Activated naive CD4-positive, alpha-beta T cell treated with anti-CD3 and anti-CD28 coated beads, Interleukin-2, amount 10 ng/mL, durations not matched to agents 7 days and 5 days (primary cell): ENCODE results near the gene KCTD4.
"Not testable (repeated sequence)": the region's sequence is repeated elsewhere in the genome, so short reads cannot be mapped to it uniquely, and the experiment has no call there.

Experiments
- CTCF ChIA-PET: fragments of 350-600 bp; sonication (Branson Sonifier 250); formaldehyde crosslinking; loops from one replicate; lab custom pipeline; 2021; ENCODE audit warnings: antibody characterized with exemption; lab: Charles Lee
- DNase-seq: peaks from one replicate; pipeline ENCODE4 v3.0.0-alpha.2; 2020
- H3K27ac Mint-ChIP-seq: one replicate; pipeline ENCODE4 v1.8.0; 2021; ENCODE audit warnings: mild to moderate bottlenecking, moderate library complexity, mixed read lengths
- H3K27me3 Mint-ChIP-seq: one replicate; pipeline ENCODE4 v1.8.0; 2021; ENCODE audit warnings: mild to moderate bottlenecking, mixed read lengths
- H3K36me3 Mint-ChIP-seq: one replicate; pipeline ENCODE4 v1.8.0; 2021; ENCODE audit warnings: mixed read lengths
- H3K4me1 Mint-ChIP-seq: one replicate; pipeline ENCODE4 v1.8.0; 2021; ENCODE audit warnings: mixed read lengths
- H3K4me3 Mint-ChIP-seq: one replicate; pipeline ENCODE4 v1.8.0; 2021; ENCODE audit warnings: mild to moderate bottlenecking, moderate library complexity, mixed read lengths
- H3K9me3 Mint-ChIP-seq: one replicate; pipeline ENCODE4 v1.8.0; 2021; ENCODE audit warnings: mixed read lengths

The KCTD4 gene

DNA sequence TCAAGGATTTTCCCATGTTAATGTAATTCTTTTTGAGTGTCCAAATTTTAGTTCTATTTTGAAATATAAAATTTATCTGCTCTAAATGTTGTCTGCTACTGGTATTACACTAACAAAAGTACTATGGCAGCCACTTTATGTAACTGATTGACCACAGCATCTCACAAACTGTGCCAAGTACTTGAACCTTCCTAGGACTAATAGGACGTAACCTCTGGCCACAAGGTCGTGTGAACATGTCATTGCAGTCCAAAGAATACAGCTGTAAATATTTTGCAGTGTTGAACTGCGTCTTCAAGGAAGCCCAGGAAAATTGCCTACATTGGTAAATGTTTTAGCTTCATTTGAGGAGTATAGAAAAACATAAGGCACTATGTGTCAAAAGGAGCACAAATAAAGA lies 1.9 kb downstream of the KCTD4 start:
- CTCF ChIA-PET: no interaction called here

DNA sequence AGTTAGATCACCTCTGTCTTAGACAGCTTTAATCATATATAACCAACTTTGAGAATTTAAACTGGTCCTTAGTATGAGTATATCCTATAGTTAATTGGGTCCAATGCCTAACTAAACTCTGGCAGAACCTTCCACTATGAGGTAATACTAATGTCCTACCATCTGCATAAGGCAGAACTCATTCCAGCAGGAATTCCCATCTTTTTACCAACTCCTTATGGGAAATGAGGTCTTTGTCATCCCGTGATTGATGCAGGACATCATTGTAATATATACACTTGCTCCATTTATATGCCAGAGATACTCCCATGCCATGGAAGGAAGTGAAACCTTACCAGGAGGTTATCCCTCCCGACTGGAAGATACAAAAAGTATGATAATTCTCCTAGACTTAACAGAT lies 2.8 kb downstream of the KCTD4 start:
- Mint-ChIP-seq H3K4me1 (peaks cover 6% of the 10 kb centered on the region), H3K4me3 (no peak overlapping the region), H3K27ac (no peak overlapping the region), H3K36me3 (peaks cover 8% of the 10 kb centered on the region), H3K9me3 (no peaks in the 10 kb centered on the region), H3K27me3 (no peaks in the 10 kb centered on the region)
- CTCF ChIA-PET: no interaction called here
- no peak for DNase-seq

More for the DNA sequence above, 1.9 kb downstream of the KCTD4 start:
- Mint-ChIP-seq H3K9me3 (no peaks in the 10 kb centered on the region), H3K27ac (no peak overlapping the region), H3K36me3 (peaks cover 8% of the 10 kb centered on the region), H3K4me1 (peaks cover 6% of the 10 kb centered on the region), H3K4me3 (no peak overlapping the region), H3K27me3 (no peaks in the 10 kb centered on the region)
- no peak for DNase-seq

DNA sequence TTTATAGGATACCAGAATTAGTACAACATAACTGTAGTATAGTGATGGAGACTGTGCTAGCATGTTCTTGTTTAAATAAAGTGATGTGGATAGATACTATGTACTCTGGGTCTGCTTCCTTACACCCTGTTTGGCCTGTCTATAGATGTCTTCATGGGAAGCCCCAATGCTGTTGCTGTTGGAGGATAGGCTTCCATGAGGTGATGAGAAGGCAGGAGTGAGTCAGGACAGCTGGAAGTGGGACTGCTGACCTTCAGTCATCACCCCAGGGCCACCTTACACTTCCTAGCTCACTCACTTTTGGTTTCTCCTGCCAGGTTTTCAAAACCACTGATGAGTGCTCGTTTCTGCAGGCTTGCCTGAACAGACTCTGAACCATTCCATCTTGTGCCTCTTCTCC lies 4.2 kb downstream of the KCTD4 start:
- H3K9me3 Mint-ChIP-seq: no peaks in the 10 kb centered on the region
- peaks cover 5% of the 10 kb centered on the region for H3K36me3 Mint-ChIP-seq
- H3K4me1 Mint-ChIP-seq: peaks cover 6% of the 10 kb centered on the region
- CTCF ChIA-PET: no interaction called here
- no peaks in the 10 kb centered on the region for H3K27me3 Mint-ChIP-seq
- H3K27ac Mint-ChIP-seq: no peak overlapping the region
- no peak for DNase-seq
- H3K4me3 Mint-ChIP-seq: no peak overlapping the region

DNA sequence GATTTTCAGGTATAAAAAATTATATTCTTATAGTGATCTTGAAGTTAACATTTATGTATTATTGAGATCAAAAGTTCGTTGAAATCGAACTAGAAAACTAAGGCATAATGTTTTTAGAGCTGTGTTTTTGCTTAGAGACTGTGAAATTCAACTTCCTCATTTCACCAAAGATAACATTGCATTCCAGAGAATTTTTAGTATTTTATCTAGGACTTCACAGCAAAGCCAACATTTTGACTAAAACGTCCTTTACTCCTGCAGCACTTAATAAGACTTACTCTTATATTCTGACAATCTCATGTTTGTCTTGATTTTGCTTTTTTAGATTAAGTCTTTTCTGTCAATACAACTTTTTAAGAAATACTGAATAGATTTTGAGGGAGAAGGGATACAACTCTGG lies 4.7 kb downstream of the KCTD4 start:
- no peak overlapping the region for H3K4me3 Mint-ChIP-seq
- H3K27me3 Mint-ChIP-seq: no peaks in the 10 kb centered on the region
- CTCF ChIA-PET: no interaction called here
- no peak for DNase-seq
- no peaks in the 10 kb centered on the region for H3K9me3 Mint-ChIP-seq
- H3K4me1 Mint-ChIP-seq: peaks cover 6% of the 10 kb centered on the region
- H3K27ac Mint-ChIP-seq: no peak overlapping the region
- peaks cover 3% of the 10 kb centered on the region for H3K36me3 Mint-ChIP-seq

DNA sequence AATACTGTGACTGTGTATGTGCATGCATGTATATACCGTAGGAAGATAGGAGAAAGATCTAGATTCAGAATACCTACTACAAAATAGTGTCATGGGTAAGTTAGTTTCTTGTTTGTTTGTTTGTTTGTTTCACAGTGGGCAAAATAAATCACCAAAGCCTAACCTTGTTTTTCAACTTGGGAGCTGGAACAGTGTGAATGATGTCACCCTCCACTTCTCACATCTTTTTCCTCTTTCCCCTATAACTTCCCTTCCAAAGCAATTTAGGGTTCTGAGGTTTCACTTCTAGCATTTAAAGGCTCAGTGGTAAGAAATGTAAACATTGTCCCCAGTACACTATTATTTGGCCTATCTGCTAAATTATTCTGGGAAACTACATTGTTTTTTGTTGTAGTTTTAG lies 5.4 kb downstream of the KCTD4 start:
- no peak overlapping the region for H3K27ac Mint-ChIP-seq
- no peak overlapping the region for H3K4me3 Mint-ChIP-seq
- no peaks in the 10 kb centered on the region for H3K9me3 Mint-ChIP-seq
- peaks cover 6% of the 10 kb centered on the region for H3K4me1 Mint-ChIP-seq
- no peaks in the 10 kb centered on the region for H3K27me3 Mint-ChIP-seq
- H3K36me3 Mint-ChIP-seq: peaks cover 3% of the 10 kb centered on the region
- no peak for DNase-seq
- CTCF ChIA-PET: no interaction called here

DNA sequence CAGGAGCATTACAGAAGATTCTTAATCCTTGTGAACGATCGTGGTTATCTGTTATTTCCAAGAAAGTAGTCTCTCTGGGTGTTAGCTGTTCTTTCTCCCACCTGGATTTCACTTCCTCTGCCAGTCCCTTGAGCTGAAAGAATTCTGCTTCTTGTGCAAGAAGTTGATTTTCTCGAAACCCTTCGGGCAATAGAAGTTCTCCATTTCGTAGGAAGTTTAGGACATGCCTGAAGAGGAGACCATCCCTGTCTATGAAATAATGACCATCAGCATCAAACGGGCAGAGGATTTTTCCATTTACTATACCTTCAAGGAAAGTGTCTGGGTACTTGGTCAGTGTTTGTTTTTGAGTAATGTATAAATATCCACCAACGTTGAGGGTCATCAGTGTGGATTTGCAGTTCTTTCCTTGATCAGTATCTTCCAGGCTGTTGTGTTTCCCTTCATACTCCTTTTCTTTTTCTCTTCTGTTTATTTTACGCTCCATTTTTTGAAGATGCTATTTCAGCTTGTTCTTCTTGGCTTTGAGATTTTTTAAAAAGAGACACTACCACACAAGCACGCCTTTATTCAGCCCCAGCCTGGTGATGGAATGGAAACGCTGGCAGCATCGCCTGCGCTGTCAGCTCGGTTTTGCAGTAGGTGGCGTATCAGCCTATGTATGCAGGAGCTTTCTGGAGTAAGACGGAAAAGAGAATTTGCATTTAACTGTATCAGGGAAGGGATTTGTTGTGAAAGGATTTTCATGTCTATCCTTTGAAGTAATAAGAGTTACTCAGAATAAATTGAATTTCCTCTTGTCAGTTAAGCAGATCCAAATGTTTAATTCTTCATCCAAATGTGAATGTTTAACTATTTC lies 6.5 kb downstream of the KCTD4 start:
- CTCF ChIA-PET: no interaction called here
- no peaks in the 10 kb centered on the region for H3K9me3 Mint-ChIP-seq
- no peak overlapping the region for H3K27ac Mint-ChIP-seq
- H3K27me3 Mint-ChIP-seq: no peaks in the 10 kb centered on the region
- peaks cover 6% of the 10 kb centered on the region for H3K4me1 Mint-ChIP-seq
- H3K4me3 Mint-ChIP-seq: no peak overlapping the region
- DNase-seq: no peak
- no peaks in the 10 kb centered on the region for H3K36me3 Mint-ChIP-seq

DNA sequence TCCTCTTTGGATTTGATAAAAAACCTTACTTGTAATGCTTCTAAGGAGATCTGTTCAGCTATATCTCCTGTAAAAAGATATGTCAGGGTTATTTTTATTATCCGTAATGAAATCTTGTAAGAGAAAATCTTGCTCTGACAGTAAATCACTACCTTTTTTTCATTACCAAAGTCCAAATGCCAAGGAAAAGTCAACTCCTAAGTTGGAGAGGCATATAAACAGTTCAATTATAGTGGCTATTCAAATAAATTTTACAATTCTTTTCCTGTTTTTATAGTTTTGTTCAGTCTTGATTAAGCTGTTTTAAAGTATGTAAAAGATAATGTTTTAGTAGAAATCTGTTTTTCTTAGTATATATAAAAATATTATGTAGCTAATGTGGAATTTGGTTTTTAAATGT lies 9.0 kb downstream of the KCTD4 start:
- CTCF ChIA-PET: no interaction called here
- Mint-ChIP-seq H3K4me1 (peaks cover 6% of the 10 kb centered on the region), H3K36me3 (peaks cover 5% of the 10 kb centered on the region), H3K4me3 (no peak overlapping the region), H3K27me3 (no peaks in the 10 kb centered on the region), H3K9me3 (peaks cover 3% of the 10 kb centered on the region), H3K27ac (no peak overlapping the region)
- DNase-seq: no peak

DNA sequence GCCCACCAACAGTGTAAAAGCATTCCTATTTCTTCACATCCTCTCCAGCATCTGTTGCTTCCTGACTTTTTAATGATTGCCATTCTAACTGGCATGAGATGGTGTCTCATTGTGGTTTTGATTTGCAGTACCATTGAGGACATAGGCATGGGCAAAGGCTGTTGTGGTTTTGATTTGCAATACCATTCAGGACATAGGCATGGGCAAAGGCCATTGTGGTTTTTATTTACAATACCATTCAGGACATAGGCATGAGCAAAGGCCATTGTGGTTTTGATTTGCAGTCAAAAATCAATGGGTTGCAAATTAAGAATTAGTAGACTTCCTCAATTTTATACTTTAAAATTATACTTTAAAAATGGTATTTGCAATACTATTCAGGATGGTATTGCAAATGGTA lies 11.3 kb downstream of the KCTD4 start:
- H3K4me1 Mint-ChIP-seq, H3K27ac Mint-ChIP-seq, H3K36me3 Mint-ChIP-seq, DNase-seq, CTCF ChIA-PET, H3K27me3 Mint-ChIP-seq, H3K9me3 Mint-ChIP-seq, H3K4me3 Mint-ChIP-seq: not testable (repeated sequence)

DNA sequence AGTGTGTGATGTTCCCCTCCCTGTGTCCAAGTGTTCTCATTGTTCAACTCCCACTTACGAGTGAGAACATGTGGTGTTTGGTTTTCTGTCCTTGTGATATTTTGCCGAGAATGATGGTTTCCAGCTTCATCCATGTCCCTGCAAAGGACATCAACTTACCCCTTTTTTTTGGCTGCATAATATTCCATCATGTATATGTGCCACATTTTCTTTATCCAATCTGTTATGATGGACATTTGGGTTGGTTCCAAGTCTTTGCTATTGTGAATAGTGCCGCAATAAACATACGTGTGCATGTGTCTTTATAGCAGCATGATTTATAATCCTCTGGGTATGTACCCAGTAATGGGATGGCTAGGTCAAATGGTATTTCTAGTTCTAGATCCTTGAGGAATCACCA lies 11.8 kb downstream of the KCTD4 start:
- H3K4me3 Mint-ChIP-seq, H3K27me3 Mint-ChIP-seq, H3K27ac Mint-ChIP-seq, H3K9me3 Mint-ChIP-seq, H3K4me1 Mint-ChIP-seq, DNase-seq, CTCF ChIA-PET: not testable (repeated sequence)
- peaks cover 10% of the 10 kb centered on the region for H3K36me3 Mint-ChIP-seq

DNA sequence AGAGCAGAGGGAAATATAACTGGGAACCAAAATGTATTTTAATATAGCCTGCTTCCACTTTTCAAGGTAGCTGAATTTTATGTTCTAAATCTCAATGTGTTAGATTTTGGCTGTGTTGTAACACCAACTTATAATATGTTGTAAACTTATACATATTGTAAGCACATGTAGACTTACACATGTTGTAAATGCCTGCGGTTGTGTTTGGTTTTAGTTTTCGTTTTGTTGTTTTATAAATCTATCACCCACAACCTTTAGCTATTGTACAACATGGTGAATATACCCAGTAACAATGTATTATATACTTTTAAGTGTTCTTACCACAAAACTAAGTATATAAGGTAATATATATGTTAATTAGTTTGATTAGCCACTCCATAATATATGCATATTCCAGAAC lies 15.6 kb downstream of the KCTD4 start:
- H3K27ac Mint-ChIP-seq: no peak overlapping the region
- no peak for DNase-seq
- no peak overlapping the region for H3K4me3 Mint-ChIP-seq
- no peaks in the 10 kb centered on the region for H3K27me3 Mint-ChIP-seq
- peaks cover 3% of the 10 kb centered on the region for H3K9me3 Mint-ChIP-seq
- CTCF ChIA-PET: interaction anchor here (0.7 to 1.2 kb wide), 2 partner anchors 19 to 138 kb away, joined by 3 read pairs; no protein-coding TSS in a partner anchor
- H3K36me3 Mint-ChIP-seq: peaks cover 17% of the 10 kb centered on the region
- peaks cover 17% of the 10 kb centered on the region for H3K4me1 Mint-ChIP-seq

DNA sequence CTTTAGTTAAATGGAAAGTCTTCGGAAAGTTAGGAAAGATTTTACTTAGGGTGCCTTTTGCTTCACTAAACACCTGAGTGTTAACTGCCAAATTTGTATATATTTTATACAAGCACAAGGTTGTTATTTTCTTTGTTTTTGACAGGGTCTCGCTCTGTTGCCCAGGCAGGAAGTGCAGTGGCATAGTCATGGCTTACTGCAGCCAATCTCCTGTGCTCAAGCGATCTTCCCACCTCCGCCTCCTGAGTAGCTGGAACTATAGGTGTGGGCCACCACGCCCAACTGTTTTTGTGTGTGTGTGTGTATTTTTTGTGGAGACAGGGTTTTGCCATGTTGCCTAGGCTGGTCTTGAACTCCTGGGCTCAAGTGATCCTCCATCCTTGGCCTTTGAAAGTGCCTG lies 16.2 kb downstream of the KCTD4 start:
- Mint-ChIP-seq H3K4me1 (peaks cover 19% of the 10 kb centered on the region), H3K36me3 (peaks cover 17% of the 10 kb centered on the region), H3K4me3 (no peak overlapping the region), H3K27me3 (no peaks in the 10 kb centered on the region), H3K9me3 (peaks cover 3% of the 10 kb centered on the region), H3K27ac (no peak overlapping the region)
- CTCF ChIA-PET: interaction anchor here (0.7 to 1.2 kb wide), 2 partner anchors 19 to 138 kb away, joined by 3 read pairs; no protein-coding TSS in a partner anchor
- DNase-seq: no peak

DNA sequence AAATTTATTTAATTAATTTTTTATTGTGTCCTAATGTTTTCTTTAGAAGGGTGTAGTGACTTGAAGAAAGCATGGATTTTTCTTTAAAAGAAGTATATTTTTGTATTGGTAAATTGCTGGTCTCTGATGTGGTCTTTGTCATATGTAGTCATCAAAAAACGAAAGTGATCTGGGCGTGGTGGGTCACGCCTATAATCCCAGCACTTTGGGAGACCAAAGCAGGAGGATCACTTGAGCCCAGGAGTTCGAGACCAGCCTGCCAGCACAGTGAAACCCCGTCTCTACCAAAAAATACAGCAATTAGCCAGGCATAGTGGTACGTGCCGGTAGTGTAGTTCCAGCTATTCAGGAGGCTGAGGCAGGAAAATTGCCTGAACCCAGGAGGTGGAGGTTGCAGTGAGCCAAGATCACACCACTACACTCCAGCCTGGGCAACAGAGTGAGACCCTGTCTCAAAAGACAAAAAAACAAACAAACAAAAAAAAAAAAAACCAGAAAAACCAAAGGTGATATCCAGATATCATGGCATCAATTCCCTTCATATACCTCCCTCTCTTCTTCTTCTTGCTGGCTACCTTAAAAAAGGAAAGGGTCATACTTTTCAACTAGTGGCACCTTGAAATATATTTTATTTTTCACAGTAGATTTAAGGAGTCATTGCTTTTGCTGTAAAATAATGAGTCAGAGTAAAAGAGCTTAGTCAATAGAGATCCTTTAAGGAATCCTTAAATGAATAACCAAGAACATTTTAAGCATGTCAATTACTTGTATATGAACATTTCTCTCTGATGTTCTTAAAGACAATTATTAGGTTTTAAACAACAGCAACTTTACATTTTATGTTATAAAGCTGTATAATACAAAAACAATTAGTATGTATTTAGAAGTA lies 19.9 kb downstream of the KCTD4 start:
- CTCF ChIA-PET: no interaction called here
- DNase-seq: no peak
- H3K27me3 Mint-ChIP-seq: no peaks in the 10 kb centered on the region
- no peak overlapping the region for H3K4me3 Mint-ChIP-seq
- H3K36me3 Mint-ChIP-seq: peaks cover 18% of the 10 kb centered on the region
- H3K9me3 Mint-ChIP-seq: no peaks in the 10 kb centered on the region
- no peak overlapping the region for H3K27ac Mint-ChIP-seq
- H3K4me1 Mint-ChIP-seq: peaks cover 32% of the 10 kb centered on the region

DNA sequence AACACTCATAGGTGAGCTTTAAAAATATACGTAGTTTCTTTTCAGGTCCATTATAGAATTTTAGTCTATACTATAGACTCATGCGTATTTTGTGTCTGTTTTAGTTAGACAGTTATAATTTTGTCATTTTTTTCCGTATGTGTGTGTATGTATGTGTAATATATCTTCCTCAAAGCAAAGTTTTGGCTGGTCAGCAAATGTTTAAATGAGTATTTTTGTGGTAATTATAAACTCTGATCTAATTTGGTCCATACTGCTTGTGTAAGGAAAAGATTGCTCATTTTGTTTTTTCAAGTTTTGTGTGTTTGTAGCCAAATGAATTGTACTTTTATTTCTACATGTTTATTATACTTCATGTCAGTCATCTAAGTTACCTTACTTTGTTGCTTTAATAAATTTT lies 20.5 kb downstream of the KCTD4 start:
- DNase-seq: no peak
- H3K9me3 Mint-ChIP-seq: no peaks in the 10 kb centered on the region
- no peak overlapping the region for H3K4me3 Mint-ChIP-seq
- H3K4me1 Mint-ChIP-seq: peaks cover 32% of the 10 kb centered on the region
- CTCF ChIA-PET: no interaction called here
- peaks cover 18% of the 10 kb centered on the region for H3K36me3 Mint-ChIP-seq
- no peaks in the 10 kb centered on the region for H3K27me3 Mint-ChIP-seq
- no peak overlapping the region for H3K27ac Mint-ChIP-seq

DNA sequence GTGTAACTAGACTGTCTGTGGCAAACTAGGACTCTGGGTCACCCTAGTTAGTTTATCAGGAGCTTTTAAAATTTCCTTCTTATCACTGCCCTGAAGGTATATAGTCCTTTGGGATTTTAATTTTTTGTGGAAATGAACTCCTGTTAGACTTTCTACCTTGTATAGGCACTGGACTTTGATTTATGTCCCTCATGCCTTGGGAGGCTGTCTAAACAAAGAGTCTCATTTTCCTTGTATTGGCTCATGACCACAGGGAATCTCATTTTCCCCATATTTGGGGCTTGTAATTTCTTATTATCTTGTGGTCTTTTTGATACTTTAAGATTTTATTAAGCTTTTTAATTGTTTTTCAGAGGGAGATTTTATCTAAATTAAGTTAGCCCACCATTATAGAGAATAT lies 21.4 kb downstream of the KCTD4 start:
- CTCF ChIA-PET: interaction anchor here (0.6 kb wide), 1 partner anchor 19 kb away, joined by 3 read pairs; no protein-coding TSS in a partner anchor
- peaks cover 21% of the 10 kb centered on the region for H3K36me3 Mint-ChIP-seq
- H3K9me3 Mint-ChIP-seq: no peaks in the 10 kb centered on the region
- no peak overlapping the region for H3K27ac Mint-ChIP-seq
- H3K4me3 Mint-ChIP-seq: no peak overlapping the region
- H3K4me1 Mint-ChIP-seq: peaks cover 25% of the 10 kb centered on the region
- no peak for DNase-seq
- no peaks in the 10 kb centered on the region for H3K27me3 Mint-ChIP-seq
